ENCODE data around the gene PDK2.

The PDK2 gene

GRCh38 chr17:50137042-50137441 is 41.9 kb downstream of the PDK2 start:
- no peak for DNase-seq (ENCODE audit: low read depth)
- no peak for TF ChIP-seq CTCF (conservative IDR thresholded peaks at IDR 0.05; ENCODE audit: control insufficient read depth, insufficient read depth, low read depth, low read length)
- H3K4me3 ChIP-seq (ENCODE audit: control insufficient read depth, low read depth, low read length): no peak overlapping the region

- TF ChIP-seq CTCF (conservative IDR thresholded peaks at IDR 0.05; ENCODE audit: control insufficient read depth, insufficient read depth, low read depth, low read length): no peak
- DNase-seq (ENCODE audit: low read depth): no peak
- H3K4me3 ChIP-seq (ENCODE audit: control insufficient read depth, low read depth, low read length): no peak overlapping the region
These were observed 44.1 kb downstream of the PDK2 start for GRCh38 chr17:50139185-50139783.

DNA sequence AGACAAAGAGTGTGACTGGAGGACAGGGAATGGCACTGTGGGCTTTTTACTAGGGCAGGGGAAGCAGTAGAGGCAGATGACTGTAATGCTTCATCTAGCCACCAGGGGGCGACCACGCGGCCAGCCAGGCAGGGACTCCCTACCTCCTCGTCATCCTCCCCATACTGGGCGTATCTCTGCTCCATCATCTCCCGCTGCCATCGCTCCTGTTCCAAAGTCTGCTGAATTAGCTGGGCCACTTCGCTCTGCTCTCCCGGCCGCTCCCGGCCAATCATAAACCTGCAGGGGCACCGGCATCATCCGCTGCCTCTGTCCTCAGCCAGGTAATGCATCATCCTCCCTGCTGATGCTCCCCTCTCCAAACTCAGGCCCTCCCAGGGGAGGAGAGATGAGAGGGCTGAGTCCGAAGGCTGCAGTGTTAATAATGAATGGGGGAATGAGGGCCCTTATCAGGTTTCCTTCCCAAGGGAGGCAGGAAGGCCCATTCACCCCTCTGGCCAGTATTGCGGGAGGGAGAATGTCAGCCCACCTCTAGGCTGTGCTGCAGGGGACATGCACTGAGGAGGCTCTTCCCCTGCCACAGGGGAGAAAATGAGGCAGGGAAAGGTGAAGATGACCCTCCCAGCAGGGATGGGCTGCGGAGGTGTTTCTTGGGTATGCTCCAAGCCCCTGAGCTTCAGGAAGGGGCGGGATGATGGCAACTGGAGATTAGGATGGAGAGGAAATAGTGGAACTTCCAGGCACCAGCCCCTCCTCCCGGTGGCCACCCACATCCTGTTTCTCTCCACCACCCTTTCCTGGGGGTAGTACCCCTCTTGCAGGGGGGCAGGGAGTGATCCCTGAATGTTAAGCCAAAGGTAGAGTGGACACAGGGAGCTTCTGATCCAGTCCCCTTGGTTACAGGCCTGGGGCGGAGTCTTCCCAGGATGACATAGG is 45.1 kb downstream of the PDK2 start:
- H3K4me3 ChIP-seq (ENCODE audit: control insufficient read depth, low read depth, low read length): no peak overlapping the region
- DNase-seq (ENCODE audit: low read depth): peak; percentile 83
- TF ChIP-seq CTCF (conservative IDR thresholded peaks at IDR 0.05; ENCODE audit: control insufficient read depth, insufficient read depth, low read depth, low read length): peak; percentile 88

DNA sequence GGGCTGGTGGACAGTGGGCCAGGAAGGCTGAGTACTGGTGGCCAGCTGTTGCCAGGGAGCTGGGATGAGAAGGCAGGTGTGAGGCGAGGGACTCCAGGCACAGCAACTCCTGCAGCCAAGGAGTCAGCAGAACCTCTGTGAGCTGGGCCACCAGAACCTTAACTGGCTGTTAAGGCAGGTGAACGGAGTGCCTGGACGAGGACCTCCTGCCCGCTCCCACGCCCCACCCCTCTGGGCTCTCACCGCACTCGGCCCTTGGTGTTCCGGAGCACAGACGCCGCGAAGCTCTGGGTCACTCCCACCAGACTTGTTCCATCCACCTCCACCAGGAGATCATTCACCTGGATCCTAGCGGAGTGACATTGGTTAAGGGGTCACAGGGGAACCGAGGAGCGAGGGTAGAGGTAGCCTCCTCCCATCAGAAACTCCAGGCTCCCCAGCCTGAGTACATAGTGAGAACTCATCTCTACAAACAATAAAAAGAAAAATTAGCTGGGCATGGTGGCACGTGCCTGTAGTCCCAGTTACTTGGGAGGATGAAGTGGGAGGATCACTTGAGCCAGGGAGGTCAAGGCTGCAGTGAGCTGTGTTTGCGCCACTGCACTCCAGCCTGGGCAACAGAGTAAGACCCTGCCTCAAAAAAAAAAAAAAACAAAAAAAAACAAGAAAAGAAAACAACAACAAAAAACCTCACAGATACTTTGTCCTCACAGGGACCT is 46.0 kb downstream of the PDK2 start:
- no peak overlapping the region for H3K4me3 ChIP-seq (ENCODE audit: control insufficient read depth, low read depth, low read length)

DNA sequence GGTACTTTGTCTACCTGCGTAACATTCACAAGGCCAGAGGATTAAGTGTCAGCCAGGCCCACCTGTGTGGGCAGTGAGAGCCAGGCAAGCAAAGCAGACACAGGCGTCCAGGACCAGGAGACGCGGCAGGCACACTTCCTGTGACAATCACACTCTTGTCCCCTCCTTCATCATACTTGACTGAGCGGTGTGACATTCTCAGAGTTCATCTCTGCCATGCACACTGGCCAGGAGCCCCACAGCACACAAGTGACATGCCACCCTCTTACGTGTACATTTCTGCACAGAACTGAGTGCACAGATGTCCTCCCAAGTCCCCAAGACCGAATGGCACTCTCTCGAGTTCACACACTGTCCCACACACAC is 46.6 kb downstream of the PDK2 start:
- no peak for DNase-seq (ENCODE audit: low read depth)
- no peak for TF ChIP-seq CTCF (conservative IDR thresholded peaks at IDR 0.05; ENCODE audit: control insufficient read depth, insufficient read depth, low read depth, low read length)
- no peak overlapping the region for H3K4me3 ChIP-seq (ENCODE audit: control insufficient read depth, low read depth, low read length)

More for the DNA sequence above, 46.0 kb downstream of the PDK2 start:
- DNase-seq (ENCODE audit: low read depth): no peak
- TF ChIP-seq CTCF (conservative IDR thresholded peaks at IDR 0.05; ENCODE audit: control insufficient read depth, insufficient read depth, low read depth, low read length): no peak

- no peak for DNase-seq (ENCODE audit: low read depth)
- no peak overlapping the region for H3K4me3 ChIP-seq (ENCODE audit: control insufficient read depth, low read depth, low read length)
- no peak for TF ChIP-seq CTCF (conservative IDR thresholded peaks at IDR 0.05; ENCODE audit: control insufficient read depth, insufficient read depth, low read depth, low read length)
These were observed 48.5 kb downstream of the PDK2 start for GRCh38 chr17:50143461-50144176.

Data from fibroblast of mammary gland (primary cell).